ENCODE data around the gene TRABD2B. TPM values are rescaled to one million over a fixed set of nuclear protein-coding genes. Genes with fewer than 3 reads are reported as not detected.

TRABD2B gene
- total RNA-seq, 1 donor from 2014 or later: 1.8 TPM

DNA sequence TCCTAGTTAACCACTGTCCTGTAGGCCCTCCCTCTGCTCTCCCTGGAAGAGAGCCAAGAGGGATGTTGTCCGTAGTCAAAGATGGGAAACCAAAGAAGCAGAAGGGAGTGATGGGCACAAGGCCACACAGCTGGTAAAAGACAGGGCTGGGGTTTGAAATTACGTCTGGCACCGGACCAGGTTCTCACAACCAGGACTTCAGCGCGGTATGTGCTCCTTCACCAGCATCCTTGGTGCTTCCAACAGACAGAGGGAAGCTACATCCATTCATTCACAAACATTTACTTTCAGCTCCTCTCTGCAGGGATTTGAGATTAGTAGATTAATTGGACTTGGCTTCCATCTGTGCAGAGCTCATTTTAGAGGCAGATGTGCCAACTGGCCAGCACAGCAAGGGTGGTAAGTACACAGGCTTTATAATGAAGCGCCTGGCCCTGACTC is 191.2 kb downstream of the TRABD2B start:
- no peak for DNase-seq
- TF ChIP-seq, protein P1, sequence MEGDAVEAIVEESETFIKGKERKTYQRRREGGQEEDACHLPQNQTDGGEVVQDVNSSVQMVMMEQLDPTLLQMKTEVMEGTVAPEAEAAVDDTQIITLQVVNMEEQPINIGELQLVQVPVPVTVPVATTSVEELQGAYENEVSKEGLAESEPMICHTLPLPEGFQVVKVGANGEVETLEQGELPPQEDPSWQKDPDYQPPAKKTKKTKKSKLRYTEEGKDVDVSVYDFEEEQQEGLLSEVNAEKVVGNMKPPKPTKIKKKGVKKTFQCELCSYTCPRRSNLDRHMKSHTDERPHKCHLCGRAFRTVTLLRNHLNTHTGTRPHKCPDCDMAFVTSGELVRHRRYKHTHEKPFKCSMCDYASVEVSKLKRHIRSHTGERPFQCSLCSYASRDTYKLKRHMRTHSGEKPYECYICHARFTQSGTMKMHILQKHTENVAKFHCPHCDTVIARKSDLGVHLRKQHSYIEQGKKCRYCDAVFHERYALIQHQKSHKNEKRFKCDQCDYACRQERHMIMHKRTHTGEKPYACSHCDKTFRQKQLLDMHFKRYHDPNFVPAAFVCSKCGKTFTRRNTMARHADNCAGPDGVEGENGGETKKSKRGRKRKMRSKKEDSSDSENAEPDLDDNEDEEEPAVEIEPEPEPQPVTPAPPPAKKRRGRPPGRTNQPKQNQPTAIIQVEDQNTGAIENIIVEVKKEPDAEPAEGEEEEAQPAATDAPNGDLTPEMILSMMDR (IDR thresholded peaks at IDR 0.05): no peak

GRCh38 chr1:47805018-47805417 is 192.2 kb downstream of the TRABD2B start:
- intact Hi-C loops (cut with DNase I): no loop called here
- H3K4me3 ChIP-seq: no peak overlapping the region
- no peak overlapping the region for H3K27ac ChIP-seq
- no peaks in the 10 kb centered on the region for H3K9me3 ChIP-seq
- peaks cover 13% of the 10 kb centered on the region for H3K4me1 ChIP-seq
- DNase-seq (no peak), ATAC-seq (no peak)
- TF ChIP-seq, protein P1 (IDR thresholded peaks at IDR 0.05): no peak
- H3K36me3 ChIP-seq: no peaks in the 10 kb centered on the region
- no peaks in the 10 kb centered on the region for H3K27me3 ChIP-seq (ENCODE audit: low read depth)

More for the DNA sequence above, 191.2 kb downstream of the TRABD2B start:
- H3K27me3 ChIP-seq (ENCODE audit: low read depth): no peaks in the 10 kb centered on the region
- H3K4me3 ChIP-seq: no peak overlapping the region
- ATAC-seq: no peak
- intact Hi-C loops (cut with DNase I): no loop called here
- no peaks in the 10 kb centered on the region for H3K9me3 ChIP-seq
- H3K27ac ChIP-seq: no peak overlapping the region
- peaks cover 13% of the 10 kb centered on the region for H3K4me1 ChIP-seq
- H3K36me3 ChIP-seq: no peaks in the 10 kb centered on the region

GRCh38 chr1:47803815-47804501 is 193.2 kb downstream of the TRABD2B start:
- Histone ChIP-seq H3K27ac (no peak overlapping the region), H3K27me3 (ENCODE audit: low read depth) (no peaks in the 10 kb centered on the region), H3K9me3 (no peaks in the 10 kb centered on the region), H3K36me3 (no peaks in the 10 kb centered on the region), H3K4me3 (no peak overlapping the region), H3K4me1 (peaks cover 3% of the 10 kb centered on the region)
- TF ChIP-seq, protein P1 (IDR thresholded peaks at IDR 0.05): no peak
- DNase-seq (no peak), ATAC-seq (no peak)
- intact Hi-C loops (cut with DNase I): no loop called here

DNA sequence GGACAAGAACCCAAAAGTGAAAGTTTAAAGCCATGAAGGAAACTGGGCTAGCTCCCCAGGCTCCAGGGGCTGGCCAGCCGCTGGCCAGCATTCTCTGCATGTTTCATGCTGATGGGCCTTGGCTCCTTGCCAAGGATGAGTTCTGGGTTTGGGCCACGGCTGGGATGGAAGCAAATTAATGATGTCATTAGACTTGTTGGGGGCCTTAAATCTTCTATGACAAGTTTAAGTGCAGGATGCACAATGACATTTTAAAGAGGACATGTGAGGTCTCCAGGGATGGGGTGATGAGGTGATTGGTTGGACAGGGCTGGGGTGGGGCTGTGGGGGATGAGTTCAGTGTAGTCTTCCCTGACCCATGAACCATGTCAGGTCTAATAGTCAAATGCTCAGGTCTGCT is 199.6 kb downstream of the TRABD2B start:
- Histone ChIP-seq H3K4me1 (no peaks in the 10 kb centered on the region), H3K4me3 (no peak overlapping the region), H3K36me3 (no peaks in the 10 kb centered on the region), H3K27ac (no peak overlapping the region), H3K27me3 (ENCODE audit: low read depth) (no peaks in the 10 kb centered on the region), H3K9me3 (no peaks in the 10 kb centered on the region)
- intact Hi-C loops (cut with DNase I): no loop called here
- TF ChIP-seq, protein P1 (IDR thresholded peaks at IDR 0.05): no peak
- ATAC-seq (no peak), DNase-seq (no peak)

GRCh38 chr1:47796626-47797025 is 200.6 kb downstream of the TRABD2B start:
- ATAC-seq: no peak
- H3K36me3 ChIP-seq: no peaks in the 10 kb centered on the region
- no peak for DNase-seq
- TF ChIP-seq, protein P1 (IDR thresholded peaks at IDR 0.05): no peak
- intact Hi-C loops (cut with DNase I): no loop called here
- no peaks in the 10 kb centered on the region for H3K9me3 ChIP-seq
- H3K4me1 ChIP-seq: no peaks in the 10 kb centered on the region
- no peak overlapping the region for H3K27ac ChIP-seq
- H3K27me3 ChIP-seq (ENCODE audit: low read depth): no peaks in the 10 kb centered on the region
- H3K4me3 ChIP-seq: no peak overlapping the region

All from lower lobe of right lung (tissue), 2 donors.